A673 (cell line): ENCODE data around the gene TK2.

Experiments
- EZH2 ChIP-seq: fragments of 200-600 bp; sonication (generic); IDR thresholded peaks from 2 replicates; pipeline ENCODE4 v1.6.1; 2017; ENCODE audit warnings: borderline replicate concordance, low read depth, mild to moderate bottlenecking, mixed read lengths, antibody characterized with exemption, low read length; ENCODE audit not compliant: poor library complexity, severe bottlenecking
- TF ChIP-seq, protein P1 (sequence below): fragments of 300-800, 200-600 bp; sonication (generic); conservative IDR thresholded peaks from 2 replicates; pipeline ENCODE4 v1.5.1; 2017; ENCODE audit warnings: low read depth, mild to moderate bottlenecking, antibody characterized with exemption, low read length, moderate library complexity, mixed read lengths

DNA sequence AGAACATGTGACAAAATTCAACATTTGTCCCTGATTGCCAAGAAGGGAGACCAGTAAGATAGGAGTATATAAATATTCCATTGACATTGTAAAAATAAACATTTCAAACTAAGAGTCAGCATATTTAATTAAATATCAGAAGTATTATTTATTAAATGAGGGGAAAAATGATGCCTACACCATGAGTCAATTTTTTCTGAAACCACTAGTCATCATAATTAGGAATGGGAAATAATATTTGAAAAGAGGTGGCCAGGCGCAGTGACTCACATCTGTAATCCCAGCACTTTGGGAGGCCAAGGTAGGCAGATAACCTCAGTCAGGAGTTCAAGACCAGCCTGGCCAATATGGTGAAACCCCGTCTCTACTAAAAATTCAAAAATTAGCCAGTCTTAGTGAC, 18.4 kb upstream of the TK2 start:
- TF ChIP-seq, protein P1, sequence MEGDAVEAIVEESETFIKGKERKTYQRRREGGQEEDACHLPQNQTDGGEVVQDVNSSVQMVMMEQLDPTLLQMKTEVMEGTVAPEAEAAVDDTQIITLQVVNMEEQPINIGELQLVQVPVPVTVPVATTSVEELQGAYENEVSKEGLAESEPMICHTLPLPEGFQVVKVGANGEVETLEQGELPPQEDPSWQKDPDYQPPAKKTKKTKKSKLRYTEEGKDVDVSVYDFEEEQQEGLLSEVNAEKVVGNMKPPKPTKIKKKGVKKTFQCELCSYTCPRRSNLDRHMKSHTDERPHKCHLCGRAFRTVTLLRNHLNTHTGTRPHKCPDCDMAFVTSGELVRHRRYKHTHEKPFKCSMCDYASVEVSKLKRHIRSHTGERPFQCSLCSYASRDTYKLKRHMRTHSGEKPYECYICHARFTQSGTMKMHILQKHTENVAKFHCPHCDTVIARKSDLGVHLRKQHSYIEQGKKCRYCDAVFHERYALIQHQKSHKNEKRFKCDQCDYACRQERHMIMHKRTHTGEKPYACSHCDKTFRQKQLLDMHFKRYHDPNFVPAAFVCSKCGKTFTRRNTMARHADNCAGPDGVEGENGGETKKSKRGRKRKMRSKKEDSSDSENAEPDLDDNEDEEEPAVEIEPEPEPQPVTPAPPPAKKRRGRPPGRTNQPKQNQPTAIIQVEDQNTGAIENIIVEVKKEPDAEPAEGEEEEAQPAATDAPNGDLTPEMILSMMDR: no peak
- no peak for TF ChIP-seq EZH2
